Neural cell (in vitro differentiated cells): Measurements from ENCODE around the gene DIRAS1.

ENCODE experiments used
- EP300 ChIP-seq: fragments of 450-650 bp; conservative IDR thresholded peaks from 2 replicates; pipeline ENCODE4 v1.6.1; 2014; ENCODE audit warnings: antibody characterized with exemption, mild to moderate bottlenecking, moderate library complexity; ENCODE audit not compliant: poor library complexity, severe bottlenecking
- MXI1 ChIP-seq: fragments of 450-650 bp; conservative IDR thresholded peaks from 2 replicates; pipeline ENCODE4 v1.6.1; 2014; ENCODE audit warnings: antibody characterized with exemption, mild to moderate bottlenecking; ENCODE audit not compliant: poor library complexity, severe bottlenecking
- RAD21 ChIP-seq: fragments of 450-650 bp; conservative IDR thresholded peaks from 2 replicates; pipeline ENCODE4 v1.6.1; 2014; ENCODE audit warnings: antibody characterized with exemption, mild to moderate bottlenecking, moderate library complexity
- SMC3 ChIP-seq: fragments of 450-650 bp; conservative IDR thresholded peaks from 2 replicates; pipeline ENCODE4 v1.6.1; 2014; ENCODE audit warnings: antibody characterized with exemption, mild to moderate bottlenecking, moderate library complexity; ENCODE audit not compliant: poor library complexity
- TF ChIP-seq, protein P1 (sequence below): fragments of 450-650 bp; IDR thresholded peaks from 2 replicates; pipeline ENCODE4 v1.5.1; 2014; ENCODE audit warnings: antibody characterized with exemption, mild to moderate bottlenecking, moderate library complexity; ENCODE audit not compliant: poor library complexity, severe bottlenecking
- TF ChIP-seq, protein P2 (sequence below): IDR thresholded peaks from 2 replicates; pipeline ENCODE4 v1.6.1; 2012; ENCODE audit warnings: borderline replicate concordance

DNA sequence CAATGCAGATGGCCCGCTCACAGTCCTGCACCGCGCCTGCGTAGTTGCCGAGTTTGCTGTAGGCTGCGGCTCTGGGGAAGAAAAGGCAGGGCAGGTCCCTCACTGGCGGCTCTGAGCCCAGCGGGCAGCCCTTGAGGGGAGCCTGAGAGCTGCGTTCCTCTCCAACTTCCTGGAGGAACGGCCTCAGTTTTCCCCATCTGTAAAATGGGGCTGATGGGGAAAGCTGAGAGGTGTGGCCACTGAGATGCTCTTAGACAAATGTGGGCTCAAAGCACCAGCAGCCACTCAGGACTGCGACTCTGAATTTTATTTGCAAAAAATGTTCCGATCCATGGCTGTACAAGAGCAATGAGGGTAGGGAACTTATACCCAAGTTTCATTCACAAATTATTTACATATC lies 42.5 kb upstream of the DIRAS1 start:
- TF ChIP-seq, protein P1, sequence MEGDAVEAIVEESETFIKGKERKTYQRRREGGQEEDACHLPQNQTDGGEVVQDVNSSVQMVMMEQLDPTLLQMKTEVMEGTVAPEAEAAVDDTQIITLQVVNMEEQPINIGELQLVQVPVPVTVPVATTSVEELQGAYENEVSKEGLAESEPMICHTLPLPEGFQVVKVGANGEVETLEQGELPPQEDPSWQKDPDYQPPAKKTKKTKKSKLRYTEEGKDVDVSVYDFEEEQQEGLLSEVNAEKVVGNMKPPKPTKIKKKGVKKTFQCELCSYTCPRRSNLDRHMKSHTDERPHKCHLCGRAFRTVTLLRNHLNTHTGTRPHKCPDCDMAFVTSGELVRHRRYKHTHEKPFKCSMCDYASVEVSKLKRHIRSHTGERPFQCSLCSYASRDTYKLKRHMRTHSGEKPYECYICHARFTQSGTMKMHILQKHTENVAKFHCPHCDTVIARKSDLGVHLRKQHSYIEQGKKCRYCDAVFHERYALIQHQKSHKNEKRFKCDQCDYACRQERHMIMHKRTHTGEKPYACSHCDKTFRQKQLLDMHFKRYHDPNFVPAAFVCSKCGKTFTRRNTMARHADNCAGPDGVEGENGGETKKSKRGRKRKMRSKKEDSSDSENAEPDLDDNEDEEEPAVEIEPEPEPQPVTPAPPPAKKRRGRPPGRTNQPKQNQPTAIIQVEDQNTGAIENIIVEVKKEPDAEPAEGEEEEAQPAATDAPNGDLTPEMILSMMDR: no peak
- TF ChIP-seq, protein P2, sequence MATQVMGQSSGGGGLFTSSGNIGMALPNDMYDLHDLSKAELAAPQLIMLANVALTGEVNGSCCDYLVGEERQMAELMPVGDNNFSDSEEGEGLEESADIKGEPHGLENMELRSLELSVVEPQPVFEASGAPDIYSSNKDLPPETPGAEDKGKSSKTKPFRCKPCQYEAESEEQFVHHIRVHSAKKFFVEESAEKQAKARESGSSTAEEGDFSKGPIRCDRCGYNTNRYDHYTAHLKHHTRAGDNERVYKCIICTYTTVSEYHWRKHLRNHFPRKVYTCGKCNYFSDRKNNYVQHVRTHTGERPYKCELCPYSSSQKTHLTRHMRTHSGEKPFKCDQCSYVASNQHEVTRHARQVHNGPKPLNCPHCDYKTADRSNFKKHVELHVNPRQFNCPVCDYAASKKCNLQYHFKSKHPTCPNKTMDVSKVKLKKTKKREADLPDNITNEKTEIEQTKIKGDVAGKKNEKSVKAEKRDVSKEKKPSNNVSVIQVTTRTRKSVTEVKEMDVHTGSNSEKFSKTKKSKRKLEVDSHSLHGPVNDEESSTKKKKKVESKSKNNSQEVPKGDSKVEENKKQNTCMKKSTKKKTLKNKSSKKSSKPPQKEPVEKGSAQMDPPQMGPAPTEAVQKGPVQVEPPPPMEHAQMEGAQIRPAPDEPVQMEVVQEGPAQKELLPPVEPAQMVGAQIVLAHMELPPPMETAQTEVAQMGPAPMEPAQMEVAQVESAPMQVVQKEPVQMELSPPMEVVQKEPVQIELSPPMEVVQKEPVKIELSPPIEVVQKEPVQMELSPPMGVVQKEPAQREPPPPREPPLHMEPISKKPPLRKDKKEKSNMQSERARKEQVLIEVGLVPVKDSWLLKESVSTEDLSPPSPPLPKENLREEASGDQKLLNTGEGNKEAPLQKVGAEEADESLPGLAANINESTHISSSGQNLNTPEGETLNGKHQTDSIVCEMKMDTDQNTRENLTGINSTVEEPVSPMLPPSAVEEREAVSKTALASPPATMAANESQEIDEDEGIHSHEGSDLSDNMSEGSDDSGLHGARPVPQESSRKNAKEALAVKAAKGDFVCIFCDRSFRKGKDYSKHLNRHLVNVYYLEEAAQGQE: no peak
- TF ChIP-seq SMC3: no peak
- no peak for TF ChIP-seq EP300
- TF ChIP-seq RAD21: no peak
- no peak for TF ChIP-seq MXI1
